HepG2 (cell line): ENCODE data around the gene NOL12. TPM values are rescaled to one million over a fixed set of nuclear protein-coding genes. Genes with fewer than 3 reads are reported as not detected.

Experiments used
- ATAC-seq: fragments of 200-7000 bp; cut with Tn5 transposase; 3 replicates; pipeline ENCODE4 v1.9.1; 2020; ENCODE audit warnings: mild to moderate bottlenecking, moderate library complexity
- BruUV-seq: library from RNA; stranded (reverse); fragments of 400-500 nt; replicated peaks from 2 replicates; lab custom pipeline; 2021; lab: Mats Ljungman, UMichigan
- CTCF ChIA-PET: fragments of 300-600 bp; formaldehyde crosslinking; extraction: SDS; loops from one replicate; lab custom pipeline; 2021; ENCODE audit warnings: low total read pairs, inconsistent platforms, low intra/inter-chr PET ratio; lab: Yijun Ruan, JAX
- POLR2A ChIA-PET: fragments of 350-600 bp; sonication (Branson Sonifier 250); formaldehyde crosslinking; loops from one replicate; lab custom pipeline; 2020; ENCODE audit warnings: antibody characterized with exemption, inconsistent platforms; lab: Yijun Ruan, JAX
- DNase-seq: peaks from one replicate; pipeline ENCODE4 v3.0.0-alpha.2; 2015; ENCODE audit warnings: low spot score
- FAIRE-seq: peaks from 3 replicates; lab custom pipeline; 2011; peaks lifted over from hg19 to GRCh38; lab: Jason Lieb, UNC
- H2AFZ ChIP-seq: one replicate; pipeline ENCODE4 v1.6.1; 2011; ENCODE audit warnings: low read length, inconsistent platforms
- H3K27ac ChIP-seq: fragments of 300-600 bp; 3 replicates; pipeline ENCODE4 v1.8.0; 2011; ENCODE audit warnings: mixed run types, mild to moderate bottlenecking, mixed read lengths, low read length, inconsistent platforms; ENCODE audit not compliant: insufficient read depth; ENCODE audit errors: extremely low read length
- H3K27me3 ChIP-seq, 2 experiments: fragments of 200-600 bp in 1 of 2; 2 replicates in 1 of 2; 3 replicates in 1 of 2; pipeline versions ENCODE4 v1.6.0 to v1.8.0; 2011; ENCODE audit warnings: low read length in 2 of 2, mild to moderate bottlenecking in 2 of 2, moderate library complexity in 2 of 2, inconsistent platforms in 1 of 2; ENCODE audit not compliant: insufficient read depth in 2 of 2, control insufficient read depth in 1 of 2
- H3K36me3 ChIP-seq, 2 experiments: fragments of 200-600 bp in 1 of 2; replicated peaks in 1 of 2; 2 replicates in 1 of 2; 3 replicates in 1 of 2; pipeline versions ENCODE4 v1.5.1 to v1.8.0; 2011; ENCODE audit warnings: low read length in 2 of 2, inconsistent platforms in 1 of 2; ENCODE audit not compliant: insufficient read depth in 2 of 2, control insufficient read depth in 1 of 2
- H3K4me1 ChIP-seq: 2 replicates; pipeline ENCODE4 v1.5.1; 2012; ENCODE audit warnings: low read length, inconsistent platforms; ENCODE audit not compliant: insufficient read depth
- H3K4me2 ChIP-seq: 2 replicates; pipeline ENCODE4 v1.6.0; 2011; ENCODE audit warnings: low read depth, low read length, inconsistent platforms
- H3K4me3 ChIP-seq, 3 experiments: fragments of 200-600 bp in 1 of 3; sonication (generic), shearing (Covaris generic) in 1 of 3; replicated peaks in 1 of 3; 2 replicates each; pipeline ENCODE4 v1.5.1; 2011 to 2016; ENCODE audit warnings: low read length in 3 of 3, inconsistent platforms in 2 of 3, low read depth in 2 of 3, mild to moderate bottlenecking in 2 of 3, control low read depth in 1 of 3, mixed read lengths in 1 of 3; ENCODE audit not compliant: insufficient read depth in 1 of 3
- H3K79me2 ChIP-seq: one replicate; pipeline ENCODE4 v1.6.1; 2011; ENCODE audit warnings: low read length, inconsistent platforms; ENCODE audit not compliant: insufficient read depth
- H3K9ac ChIP-seq: 2 replicates; pipeline ENCODE4 v1.6.0; 2011; ENCODE audit warnings: mild to moderate bottlenecking, low read depth, low read length, inconsistent platforms; ENCODE audit not compliant: insufficient read depth
- H3K9me3 ChIP-seq: 2 replicates; pipeline ENCODE4 v1.5.1; 2012; ENCODE audit warnings: mild to moderate bottlenecking, low read length
- H4K20me1 ChIP-seq: 2 replicates; pipeline ENCODE4 v1.6.0; 2011; ENCODE audit warnings: inconsistent platforms, mild to moderate bottlenecking, low read length, moderate library complexity; ENCODE audit not compliant: insufficient read depth
- EZH2 ChIP-seq: conservative IDR thresholded peaks from 2 replicates; pipeline ENCODE4 v1.6.1; 2012; ENCODE audit warnings: mild to moderate bottlenecking, low read depth, low read length, moderate library complexity
- NONO ChIP-seq, 2 experiments: fragments of 450-650 bp in 1 of 2; sonication (generic) in 1 of 2; formaldehyde crosslinking in 1 of 2; IDR thresholded peaks in 1 of 2; conservative IDR thresholded peaks in 1 of 2; 2 replicates each; pipeline versions ENCODE4 v1.6.1 to v1.8.0; 2017 to 2022; ENCODE audit warnings: mild to moderate bottlenecking in 1 of 2, missing genetic modification reagents in 1 of 2, moderate library complexity in 1 of 2
- NR2C2 ChIP-seq: sonication (generic); formaldehyde crosslinking; IDR thresholded peaks from 2 replicates; pipeline ENCODE4 v1.4.0; 2020; ENCODE audit warnings: missing genetic modification reagents, mild to moderate bottlenecking, moderate library complexity, borderline replicate concordance
- NR2F6 ChIP-seq, 2 experiments: IDR thresholded peaks; 2 replicates each; pipeline ENCODE4 v1.6.1; 2016; ENCODE audit warnings: antibody characterized with exemption in 1 of 2, mild to moderate bottlenecking in 1 of 2
- PCBP2 ChIP-seq: fragments of 200-400 bp; formaldehyde crosslinking; optimal IDR thresholded peaks from 2 replicates; pipeline ENCODE3; 2018; ENCODE audit warnings: low read length, low read depth; ENCODE audit not compliant: poor library complexity, severe bottlenecking
- ZIK1 ChIP-seq: sonication (generic); formaldehyde crosslinking; IDR thresholded peaks from 2 replicates; pipeline ENCODE4 v1.5.0; 2020; ENCODE audit warnings: mild to moderate bottlenecking, low read depth, missing genetic modification reagents, borderline replicate concordance
- ZKSCAN8 ChIP-seq: IDR thresholded peaks from 2 replicates; pipeline ENCODE4 v1.6.1; 2016; ENCODE audit warnings: borderline replicate concordance, missing genetic modification reagents, missing compliant biosample characterization
- ZMYM3 ChIP-seq: sonication (generic); formaldehyde crosslinking; IDR thresholded peaks from 2 replicates; pipeline ENCODE4 v1.5.1; 2020; ENCODE audit warnings: mild to moderate bottlenecking, missing genetic modification reagents
- ZNF235 ChIP-seq: sonication (generic); formaldehyde crosslinking; IDR thresholded peaks from 2 replicates; pipeline ENCODE4 v1.8.1; 2023; ENCODE audit warnings: mild to moderate bottlenecking, missing genetic modification reagents, borderline replicate concordance
- ZNF24 ChIP-seq: fragments of 450-650 bp; IDR thresholded peaks from 2 replicates; pipeline ENCODE4 v1.6.1; 2017; ENCODE audit warnings: antibody characterized with exemption, mild to moderate bottlenecking
- ZNF296 ChIP-seq: sonication (generic); formaldehyde crosslinking; conservative IDR thresholded peaks from 2 replicates; pipeline ENCODE4 v1.5.0; 2020; ENCODE audit warnings: mild to moderate bottlenecking, missing genetic modification reagents
- ZNF501 ChIP-seq: sonication (generic); formaldehyde crosslinking; IDR thresholded peaks from 2 replicates; pipeline ENCODE4 v1.5.1; 2020; ENCODE audit warnings: mild to moderate bottlenecking, moderate library complexity, missing genetic modification reagents
- ZNF629 ChIP-seq: sonication (generic); formaldehyde crosslinking; conservative IDR thresholded peaks from 2 replicates; pipeline ENCODE4 v1.5.0; 2020; ENCODE audit warnings: missing genetic modification reagents
- ZNF660 ChIP-seq: sonication (generic); formaldehyde crosslinking; IDR thresholded peaks from 2 replicates; pipeline ENCODE4 v1.5.1; 2020; ENCODE audit warnings: mild to moderate bottlenecking, low read depth, missing genetic modification reagents, borderline replicate concordance
- WGBS: methylation state at CpG from one replicate; pipeline ENCODE4 v1.1.6; 2017; ENCODE audit warnings: low lambda C conversion rate; 5-methylcytosine and 5-hydroxymethylcytosine counted together
- in situ Hi-C: cut with HindIII; loops from 2 replicates; pipeline ENCODE4 v1.10.0; 2017; ENCODE audit warnings: low pct_unique_long_range_greater_than_20kb; ENCODE audit not compliant: extremely low pct_ligation_motif_present
- intact Hi-C: fragments of 100-400 bp; cut with micrococcal nuclease; formaldehyde crosslinking; loops from one replicate; pipeline ENCODE4 v1.10.0; 2022; ENCODE audit not compliant: unreplicated experiment
- polyA plus RNA-seq, 8 experiments: library from polyadenylated mRNA; depleted of rRNA in 3 of 8; stranded (reverse) in 7 of 8; unstranded in 1 of 8; fragments of >200 nt; fragmentation: Illumina TruSeq in 4 of 8; extraction: Trizol in 4 of 8; gene quantifications; 2 replicates each; pipeline versions ENCODE4 v1.2.1 to v1.2.3, GENCODE V29; 2011 to 2016; ENCODE audit warnings: low read depth in 4 of 8, missing spikeins in 1 of 8, mixed read lengths in 1 of 8; ENCODE audit not compliant: insufficient read depth in 1 of 8
- total RNA-seq, 5 experiments: library from RNA; depleted of rRNA; stranded (reverse); fragments of >200 nt; fragmentation: Illumina TruSeq; extraction: Trizol; gene quantifications; 2 replicates each; pipeline ENCODE4 v1.2.3, GENCODE V29; 2016; ENCODE audit warnings: low read depth in 1 of 5
- TF ChIP-seq, protein P1 (sequence below), 2 experiments: fragments of 450-650 bp in 1 of 2; sonication (generic) in 1 of 2; formaldehyde crosslinking; IDR thresholded peaks; 2 replicates each; pipeline versions ENCODE4 v1.5.0 to v1.8.0; 2020 to 2022; ENCODE audit warnings: mild to moderate bottlenecking in 1 of 2, missing genetic modification reagents in 1 of 2
- TF ChIP-seq, protein P2 (sequence below): sonication (generic); formaldehyde crosslinking; IDR thresholded peaks from 2 replicates; pipeline ENCODE4 v1.4.0; 2020; ENCODE audit warnings: missing genetic modification reagents
- TF ChIP-seq, protein P3 (sequence below): sonication (generic); formaldehyde crosslinking; IDR thresholded peaks from 2 replicates; pipeline ENCODE4 v1.8.0; 2022; ENCODE audit warnings: mild to moderate bottlenecking, missing genetic modification reagents, moderate library complexity
- TF ChIP-seq, protein P4 (sequence below): sonication (generic); formaldehyde crosslinking; IDR thresholded peaks from 2 replicates; pipeline ENCODE4 v1.8.0; 2022; ENCODE audit warnings: mild to moderate bottlenecking, missing genetic modification reagents

NOL12 gene
- total and polyA plus RNA-seq, 2 of the 13 experiments (the other 11 are each of a cell fraction or from before 2014, with no cell fraction given), result 14.3 to 31.4 TPM

DNA sequence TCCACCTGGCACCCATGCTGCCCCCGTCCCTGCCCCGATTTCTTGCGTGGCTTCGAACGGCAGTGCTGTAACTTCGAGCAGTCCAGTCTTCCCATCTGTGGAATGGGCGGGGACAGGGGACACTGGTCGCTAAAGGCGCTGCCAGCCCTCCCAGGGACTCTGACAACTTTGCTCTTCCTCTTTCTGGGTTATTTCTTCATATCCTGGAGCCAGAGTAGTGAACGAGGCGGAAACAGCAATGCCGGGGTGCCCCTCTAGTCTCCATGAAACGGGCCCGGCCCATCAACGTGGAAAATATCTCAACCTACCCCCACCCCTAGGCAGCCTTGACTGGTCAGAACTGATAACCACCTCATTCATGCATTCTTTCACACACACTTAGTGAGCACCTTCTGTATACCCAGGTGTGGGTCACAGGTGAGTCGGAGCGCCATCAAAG, 53.5 kb downstream of the NOL12 start:
- H3K4me1 ChIP-seq, result peaks cover 62% of the 10 kb centered on the region
- H3K36me3 ChIP-seq, result no peaks in the 10 kb centered on the region
- no peak for FAIRE-seq
- TF ChIP-seq ZNF501 (CRISPR knock-in tag) (no peak), NR2C2 (no peak), EZH2 (no peak), PCBP2 (no peak), ZNF235 (CRISPR knock-in tag) (no peak), ZKSCAN8 (CRISPR knock-in tag) (peak; percentile 81), NR2F6 (IDR thresholded peaks at IDR 0.05) (no peak), NR2F6 (CRISPR knock-in tag; IDR thresholded peaks at IDR 0.05) (no peak), ZNF629 (CRISPR knock-in tag) (peak; percentile 85), ZNF660 (no peak), ZIK1 (CRISPR knock-in tag) (no peak), ZNF24 (no peak), NONO (IDR thresholded peaks at IDR 0.05) (no peak), NONO (CRISPR knock-in tag; conservative IDR thresholded peaks at IDR 0.05) (no peak), ZNF296 (CRISPR knock-in tag) (no peak), ZMYM3 (CRISPR knock-in tag) (peak; percentile 27; the same call in 1 of the 2 replicates)
- TF ChIP-seq, protein P1, sequence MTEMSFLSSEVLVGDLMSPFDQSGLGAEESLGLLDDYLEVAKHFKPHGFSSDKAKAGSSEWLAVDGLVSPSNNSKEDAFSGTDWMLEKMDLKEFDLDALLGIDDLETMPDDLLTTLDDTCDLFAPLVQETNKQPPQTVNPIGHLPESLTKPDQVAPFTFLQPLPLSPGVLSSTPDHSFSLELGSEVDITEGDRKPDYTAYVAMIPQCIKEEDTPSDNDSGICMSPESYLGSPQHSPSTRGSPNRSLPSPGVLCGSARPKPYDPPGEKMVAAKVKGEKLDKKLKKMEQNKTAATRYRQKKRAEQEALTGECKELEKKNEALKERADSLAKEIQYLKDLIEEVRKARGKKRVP (CRISPR knock-in tag; IDR thresholded peaks at IDR 0.05), result no peak
- TF ChIP-seq, protein P2, sequence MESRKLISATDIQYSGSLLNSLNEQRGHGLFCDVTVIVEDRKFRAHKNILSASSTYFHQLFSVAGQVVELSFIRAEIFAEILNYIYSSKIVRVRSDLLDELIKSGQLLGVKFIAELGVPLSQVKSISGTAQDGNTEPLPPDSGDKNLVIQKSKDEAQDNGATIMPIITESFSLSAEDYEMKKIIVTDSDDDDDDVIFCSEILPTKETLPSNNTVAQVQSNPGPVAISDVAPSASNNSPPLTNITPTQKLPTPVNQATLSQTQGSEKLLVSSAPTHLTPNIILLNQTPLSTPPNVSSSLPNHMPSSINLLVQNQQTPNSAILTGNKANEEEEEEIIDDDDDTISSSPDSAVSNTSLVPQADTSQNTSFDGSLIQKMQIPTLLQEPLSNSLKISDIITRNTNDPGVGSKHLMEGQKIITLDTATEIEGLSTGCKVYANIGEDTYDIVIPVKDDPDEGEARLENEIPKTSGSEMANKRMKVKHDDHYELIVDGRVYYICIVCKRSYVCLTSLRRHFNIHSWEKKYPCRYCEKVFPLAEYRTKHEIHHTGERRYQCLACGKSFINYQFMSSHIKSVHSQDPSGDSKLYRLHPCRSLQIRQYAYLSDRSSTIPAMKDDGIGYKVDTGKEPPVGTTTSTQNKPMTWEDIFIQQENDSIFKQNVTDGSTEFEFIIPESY (CRISPR knock-in tag), result peak; percentile 74; the same call in 1 of the 2 replicates
- TF ChIP-seq, protein P3, sequence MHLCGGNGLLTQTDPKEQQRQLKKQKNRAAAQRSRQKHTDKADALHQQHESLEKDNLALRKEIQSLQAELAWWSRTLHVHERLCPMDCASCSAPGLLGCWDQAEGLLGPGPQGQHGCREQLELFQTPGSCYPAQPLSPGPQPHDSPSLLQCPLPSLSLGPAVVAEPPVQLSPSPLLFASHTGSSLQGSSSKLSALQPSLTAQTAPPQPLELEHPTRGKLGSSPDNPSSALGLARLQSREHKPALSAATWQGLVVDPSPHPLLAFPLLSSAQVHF (CRISPR knock-in tag), result no peak
- TF ChIP-seq, protein P4, sequence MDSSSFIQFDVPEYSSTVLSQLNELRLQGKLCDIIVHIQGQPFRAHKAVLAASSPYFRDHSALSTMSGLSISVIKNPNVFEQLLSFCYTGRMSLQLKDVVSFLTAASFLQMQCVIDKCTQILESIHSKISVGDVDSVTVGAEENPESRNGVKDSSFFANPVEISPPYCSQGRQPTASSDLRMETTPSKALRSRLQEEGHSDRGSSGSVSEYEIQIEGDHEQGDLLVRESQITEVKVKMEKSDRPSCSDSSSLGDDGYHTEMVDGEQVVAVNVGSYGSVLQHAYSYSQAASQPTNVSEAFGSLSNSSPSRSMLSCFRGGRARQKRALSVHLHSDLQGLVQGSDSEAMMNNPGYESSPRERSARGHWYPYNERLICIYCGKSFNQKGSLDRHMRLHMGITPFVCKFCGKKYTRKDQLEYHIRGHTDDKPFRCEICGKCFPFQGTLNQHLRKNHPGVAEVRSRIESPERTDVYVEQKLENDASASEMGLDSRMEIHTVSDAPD (CRISPR knock-in tag), result no peak
- POLR2A ChIA-PET, result no interaction called here
- no peaks in the 10 kb centered on the region for H3K27me3 ChIP-seq
- no peak overlapping the region for H3K9ac ChIP-seq
- no peak for ATAC-seq
- CTCF ChIA-PET, result no interaction called here
- H2AFZ ChIP-seq, result no peak overlapping the region
- no peaks in the 10 kb centered on the region for H3K9me3 ChIP-seq
- no TSS peak for BruUV-seq
- DNase-seq, result no peak
- in situ Hi-C loops (no loop called here), intact Hi-C loops (loop anchor here (5.0 to 10.0 kb wide), 2 partner anchors 57 to 125 kb away; no protein-coding TSS in a partner anchor)
- H3K4me2 ChIP-seq, result no peak overlapping the region
- WGBS, result 63% methylated on average over 12 of the region's 17 CpGs
- no peak overlapping the region for H3K4me3 ChIP-seq
- no peaks in the 10 kb centered on the region for H3K79me2 ChIP-seq
- H4K20me1 ChIP-seq, result no peaks in the 10 kb centered on the region
- no peak overlapping the region for H3K27ac ChIP-seq
